H1 (cell line): ENCODE results near the gene WDR27. TPM values are rescaled to one million over a fixed set of nuclear protein-coding genes. Genes with fewer than 3 reads are reported as not detected.

Experiments used
- CEBPB ChIP-seq: IDR thresholded peaks from 2 replicates; pipeline ENCODE4 v1.6.1; 2012; ENCODE audit warnings: low read depth, low read length
- CHD7 ChIP-seq: fragments of 300-600 bp; sonication (generic); IDR thresholded peaks from 2 replicates; pipeline ENCODE4 v1.7.1; 2012; ENCODE audit warnings: low read length, moderate library complexity, mild to moderate bottlenecking, inconsistent platforms; ENCODE audit not compliant: insufficient replicate concordance
- SIX5 ChIP-seq: IDR thresholded peaks from 2 replicates; pipeline ENCODE4 v1.6.1; 2011; ENCODE audit warnings: mild to moderate bottlenecking, low read depth, low read length
- polyA plus RNA-seq, 7 experiments: library from polyadenylated mRNA; depleted of rRNA in 3 of 7; stranded (reverse) in 5 of 7; unstranded in 2 of 7; fragments of >200 nt in 5 of 7; fragments of 200-250 nt in 2 of 7; gene quantifications; 1 replicate in 5 of 7; 2 replicates in 1 of 7; 4 replicates in 1 of 7; pipeline versions ENCODE4 v1.2.1 to v1.2.3, GENCODE V29; 2011 to 2013; ENCODE audit warnings: missing spikeins in 2 of 7, mixed read lengths in 2 of 7
- total RNA-seq: library from RNA; stranded (reverse); fragmentation: NEBNext Ultra II Directional; extraction: Animal tissue kit (Norgen Biotek cat#: 25700); gene quantifications from 2 replicates; pipeline ENCODE4 v1.2.1, GENCODE V29; 2021

Gene WDR27
- total and polyA plus RNA-seq, 2 of the 8 experiments (the other 6 are each of a cell fraction or from before 2014, with no cell fraction given) = 53.6 to 68.6 TPM

GRCh38 chr6:169490830-169491229 lies 211.0 kb downstream of the WDR27 start (continued):
- TF ChIP-seq CHD7 = no peak
- TF ChIP-seq SIX5 = no peak
- no peak for TF ChIP-seq CEBPB
